ENCODE measurements around the gene TMEM244. TPM values are rescaled to one million over a fixed set of nuclear protein-coding genes. Genes with fewer than 3 reads are reported as not detected.

Gene TMEM244
- total and polyA plus RNA-seq, 2 of the 4 experiments (the other 2 are of a cell fraction) = 0.21 to 0.36 TPM

DNA sequence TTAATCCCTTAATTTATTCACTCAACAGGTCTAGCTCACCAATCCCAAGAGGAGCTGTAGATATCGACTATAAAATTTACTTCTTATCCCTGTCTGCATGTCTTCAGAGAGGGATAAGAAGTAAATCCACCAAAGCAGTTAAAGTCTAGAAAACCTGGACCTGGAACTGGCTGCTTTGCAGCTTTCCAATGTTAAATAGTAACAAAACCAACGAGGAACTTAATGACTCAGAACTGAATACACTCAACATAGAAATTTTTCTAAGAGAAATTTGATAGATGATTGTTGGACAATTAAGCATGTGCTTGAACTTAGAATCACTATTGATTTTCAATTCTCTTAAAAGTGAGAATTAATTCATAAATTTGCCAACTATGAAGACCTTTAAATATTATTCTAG lies 11.5 kb upstream of the TMEM244 start:
- no peak overlapping the region for H3K56ac ChIP-seq (ENCODE audit: extremely low read depth, insufficient read depth, low read length)
- H3K4me3 ChIP-seq (ENCODE audit: insufficient read depth, low read depth, low read length) = no peak overlapping the region
- no peaks in the 10 kb centered on the region for H4K20me1 ChIP-seq (ENCODE audit: insufficient read depth, low read length)
- DNase-seq (no peak), ATAC-seq (ENCODE audit: low read depth) (no peak)
- dilution Hi-C loops (cut with HindIII; ENCODE audit: low sequenced_read_pairs, unreplicated experiment) (no loop called here), in situ Hi-C loops (cut with MboI; ENCODE audit: low sequenced_read_pairs) (no loop called here), intact Hi-C loops (cut with micrococcal nuclease) (no loop called here)
- H3K4me2 ChIP-seq (ENCODE audit: low read depth, low read length) = no peak overlapping the region
- H3K23ac ChIP-seq (ENCODE audit: low read depth, low read length) = no peak overlapping the region
- H3K14ac ChIP-seq (replicated peaks; ENCODE audit: low read depth, low read length) = no peak overlapping the region
- WGBS, 2 experiments (ENCODE audit: extremely low coverage in 2 of 2, insufficient read length in 1 of 2) = 100% methylated on average over 1 of the region's 2 CpGs; no CpG with 5 or more reads in 1 of the 2 experiments
- no peak overlapping the region for H2AK5ac ChIP-seq (ENCODE audit: low read depth, low read length)
- H3K9ac ChIP-seq (ENCODE audit: low read depth, low read length) = no peak overlapping the region
- H3K36me3 ChIP-seq (ENCODE audit: control insufficient read depth, insufficient read depth, low read length) = no peaks in the 10 kb centered on the region
- H2BK20ac ChIP-seq (ENCODE audit: low read depth, low read length) = no peak overlapping the region
- no peak overlapping the region for H2BK15ac ChIP-seq (ENCODE audit: low read depth, low read length)
- H4K91ac ChIP-seq (ENCODE audit: insufficient read depth, low read depth, low read length) = no peak overlapping the region
- no peak for TF ChIP-seq NFE2L2 (IDR thresholded peaks at IDR 0.05; ENCODE audit: low read depth, low read length)
- TF ChIP-seq, protein P1, sequence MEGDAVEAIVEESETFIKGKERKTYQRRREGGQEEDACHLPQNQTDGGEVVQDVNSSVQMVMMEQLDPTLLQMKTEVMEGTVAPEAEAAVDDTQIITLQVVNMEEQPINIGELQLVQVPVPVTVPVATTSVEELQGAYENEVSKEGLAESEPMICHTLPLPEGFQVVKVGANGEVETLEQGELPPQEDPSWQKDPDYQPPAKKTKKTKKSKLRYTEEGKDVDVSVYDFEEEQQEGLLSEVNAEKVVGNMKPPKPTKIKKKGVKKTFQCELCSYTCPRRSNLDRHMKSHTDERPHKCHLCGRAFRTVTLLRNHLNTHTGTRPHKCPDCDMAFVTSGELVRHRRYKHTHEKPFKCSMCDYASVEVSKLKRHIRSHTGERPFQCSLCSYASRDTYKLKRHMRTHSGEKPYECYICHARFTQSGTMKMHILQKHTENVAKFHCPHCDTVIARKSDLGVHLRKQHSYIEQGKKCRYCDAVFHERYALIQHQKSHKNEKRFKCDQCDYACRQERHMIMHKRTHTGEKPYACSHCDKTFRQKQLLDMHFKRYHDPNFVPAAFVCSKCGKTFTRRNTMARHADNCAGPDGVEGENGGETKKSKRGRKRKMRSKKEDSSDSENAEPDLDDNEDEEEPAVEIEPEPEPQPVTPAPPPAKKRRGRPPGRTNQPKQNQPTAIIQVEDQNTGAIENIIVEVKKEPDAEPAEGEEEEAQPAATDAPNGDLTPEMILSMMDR (conservative IDR thresholded peaks at IDR 0.05; ENCODE audit: low read depth, low read length) = no peak
- TF ChIP-seq SMC3 (IDR thresholded peaks at IDR 0.05; ENCODE audit: low read depth, low read length) = no peak
- TF ChIP-seq BHLHE40 (IDR thresholded peaks at IDR 0.05; ENCODE audit: low read depth, low read length) = no peak
- TF ChIP-seq RAD21 (IDR thresholded peaks at IDR 0.05; ENCODE audit: low read length) = no peak
- no peak for TF ChIP-seq CEBPB (IDR thresholded peaks at IDR 0.05; ENCODE audit: low read depth, low read length)
- TF ChIP-seq CHD1 (IDR thresholded peaks at IDR 0.05; ENCODE audit: low read depth, low read length) = no peak
- TF ChIP-seq MAFK (IDR thresholded peaks at IDR 0.05; ENCODE audit: low read depth, low read length) = no peak
- no peak for TF ChIP-seq POLR2A (IDR thresholded peaks at IDR 0.05; ENCODE audit: low read depth, low read length)
- TF ChIP-seq MAZ (IDR thresholded peaks at IDR 0.05; ENCODE audit: borderline replicate concordance, low read depth, low read length) = no peak
- TF ChIP-seq MXI1 (IDR thresholded peaks at IDR 0.05; ENCODE audit: borderline replicate concordance, low read depth, low read length) = no peak
- TF ChIP-seq RCOR1 (IDR thresholded peaks at IDR 0.05; ENCODE audit: insufficient replicate concordance, low read length) = no peak
- TF ChIP-seq, protein P2, sequence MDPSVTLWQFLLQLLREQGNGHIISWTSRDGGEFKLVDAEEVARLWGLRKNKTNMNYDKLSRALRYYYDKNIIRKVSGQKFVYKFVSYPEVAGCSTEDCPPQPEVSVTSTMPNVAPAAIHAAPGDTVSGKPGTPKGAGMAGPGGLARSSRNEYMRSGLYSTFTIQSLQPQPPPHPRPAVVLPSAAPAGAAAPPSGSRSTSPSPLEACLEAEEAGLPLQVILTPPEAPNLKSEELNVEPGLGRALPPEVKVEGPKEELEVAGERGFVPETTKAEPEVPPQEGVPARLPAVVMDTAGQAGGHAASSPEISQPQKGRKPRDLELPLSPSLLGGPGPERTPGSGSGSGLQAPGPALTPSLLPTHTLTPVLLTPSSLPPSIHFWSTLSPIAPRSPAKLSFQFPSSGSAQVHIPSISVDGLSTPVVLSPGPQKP (IDR thresholded peaks at IDR 0.05; ENCODE audit: borderline replicate concordance, low read depth, low read length) = no peak
- TF ChIP-seq, protein P3, sequence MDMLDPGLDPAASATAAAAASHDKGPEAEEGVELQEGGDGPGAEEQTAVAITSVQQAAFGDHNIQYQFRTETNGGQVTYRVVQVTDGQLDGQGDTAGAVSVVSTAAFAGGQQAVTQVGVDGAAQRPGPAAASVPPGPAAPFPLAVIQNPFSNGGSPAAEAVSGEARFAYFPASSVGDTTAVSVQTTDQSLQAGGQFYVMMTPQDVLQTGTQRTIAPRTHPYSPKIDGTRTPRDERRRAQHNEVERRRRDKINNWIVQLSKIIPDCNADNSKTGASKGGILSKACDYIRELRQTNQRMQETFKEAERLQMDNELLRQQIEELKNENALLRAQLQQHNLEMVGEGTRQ (IDR thresholded peaks at IDR 0.05; ENCODE audit: low read depth, low read length) = no peak
- TF ChIP-seq FOS (IDR thresholded peaks at IDR 0.05; ENCODE audit: low read depth, low read length) = no peak
- no peak for TF ChIP-seq RFX5 (IDR thresholded peaks at IDR 0.05; ENCODE audit: low read depth, low read length)
- no peak overlapping the region for H2BK5ac ChIP-seq (ENCODE audit: low read depth, low read length, poor library complexity, severe bottlenecking)
- BruUV-seq (replicated peaks) = no TSS peak
- H3K79me1 ChIP-seq (ENCODE audit: low read depth in 1 of 2, low read length in 2 of 2) = no peaks in the 10 kb centered on the region
- no peak overlapping the region for H2AFZ ChIP-seq (replicated peaks; ENCODE audit: low read length, poor library complexity)
- H2BK120ac ChIP-seq (ENCODE audit: low read depth, low read length) = no peak overlapping the region
- H3K18ac ChIP-seq (ENCODE audit: low read depth, low read length) = no peak overlapping the region
- ChIA-PET CTCF (no interaction called here), POLR2A (ENCODE audit: unreplicated experiment) (no interaction called here)
- H4K8ac ChIP-seq (ENCODE audit: low read depth in 2 of 2, low read length in 2 of 2) = no peak overlapping the region
- H4K5ac ChIP-seq (ENCODE audit: low read depth, low read length) = no peak overlapping the region
- no peaks in the 10 kb centered on the region for H3K9me3 ChIP-seq (ENCODE audit: control insufficient read depth, insufficient read depth, low read length)
- H2AK9ac ChIP-seq (replicated peaks; ENCODE audit: low read depth, low read length, poor library complexity) = no peak overlapping the region
- no peak overlapping the region for H3K4ac ChIP-seq (ENCODE audit: low read depth, low read length)
- no peaks in the 10 kb centered on the region for H3K9me1 ChIP-seq (ENCODE audit: insufficient read depth, low read length)
- peaks cover 4% of the 10 kb centered on the region; the same call in 1 of the 2 replicates for H3K4me1 ChIP-seq (ENCODE audit: control insufficient read depth, insufficient read depth, low read length)
- no peak overlapping the region for H3K27ac ChIP-seq (ENCODE audit: insufficient read depth, low read length)
- H3K27me3 ChIP-seq (ENCODE audit: control insufficient read depth, insufficient read depth, low read length) = no peaks in the 10 kb centered on the region

Data from IMR-90 (cell line).